ENCODE data around the gene CDH4.

The CDH4 gene

GRCh38 chr20:61871913-61872312, 619.9 kb downstream of the CDH4 start:
- no peak overlapping the region for H3K27ac ChIP-seq (ENCODE audit: extremely low read depth, low read depth, low read length)
- no peaks in the 10 kb centered on the region for H3K4me1 ChIP-seq (ENCODE audit: control insufficient read depth, insufficient read depth, low read length)
- H3K4me3 ChIP-seq (ENCODE audit: low read depth, low read length) = no peak overlapping the region
- no peak for TF ChIP-seq ZBTB1 (tag by site-specific recombination; IDR thresholded peaks at IDR 0.05)
- TF ChIP-seq RBAK (tag by site-specific recombination; IDR thresholded peaks at IDR 0.05) = no peak
- TF ChIP-seq ZNF169 (tag by site-specific recombination; IDR thresholded peaks at IDR 0.05) = no peak
- ChIA-PET POLR2A (no interaction called here), CTCF (interaction anchor here (1.0 kb wide), 1 partner anchor 1661 kb away, joined by 5 read pairs; no protein-coding TSS in a partner anchor)
- no peaks in the 10 kb centered on the region for H3K9me3 ChIP-seq (ENCODE audit: control insufficient read depth, insufficient read depth, low read depth, low read length)
- H3K36me3 ChIP-seq (ENCODE audit: control insufficient read depth in 2 of 2, insufficient read depth in 1 of 2, low read length in 2 of 2) = no peaks in the 10 kb centered on the region

- CTCF ChIA-PET = interaction anchor here (1.0 kb wide), 1 partner anchor 1662 kb away, joined by 5 read pairs; no protein-coding TSS in a partner anchor
- Histone ChIP-seq H3K36me3 (ENCODE audit: control insufficient read depth in 2 of 2, insufficient read depth in 1 of 2, low read length in 2 of 2) (no peaks in the 10 kb centered on the region), H3K9me3 (ENCODE audit: control insufficient read depth, insufficient read depth, low read depth, low read length) (no peaks in the 10 kb centered on the region), H3K4me3 (ENCODE audit: low read depth, low read length) (no peak overlapping the region), H3K4me1 (ENCODE audit: control insufficient read depth, insufficient read depth, low read length) (no peaks in the 10 kb centered on the region), H3K27ac (ENCODE audit: extremely low read depth, low read depth, low read length) (no peak overlapping the region)
- TF ChIP-seq ZNF404 (tag by site-specific recombination; IDR thresholded peaks at IDR 0.05) (no peak), ZNF10 (tag by site-specific recombination; IDR thresholded peaks at IDR 0.05) (no peak), ZNF707 (tag by site-specific recombination; IDR thresholded peaks at IDR 0.05) (no peak), ZNF677 (tag by site-specific recombination; IDR thresholded peaks at IDR 0.05) (no peak), ZNF510 (tag by site-specific recombination; IDR thresholded peaks at IDR 0.05; ENCODE audit: insufficient replicate concordance) (no peak), ZSCAN4 (tag by site-specific recombination; IDR thresholded peaks at IDR 0.05) (no peak), ZNF132 (tag by site-specific recombination; IDR thresholded peaks at IDR 0.05; ENCODE audit: borderline replicate concordance) (no peak), ZNF785 (tag by site-specific recombination; IDR thresholded peaks at IDR 0.05) (no peak), GLIS2 (tag by site-specific recombination; IDR thresholded peaks at IDR 0.05) (no peak), GLIS1 (tag by site-specific recombination; IDR thresholded peaks at IDR 0.05) (no peak), ZNF76 (tag by site-specific recombination; IDR thresholded peaks at IDR 0.05; ENCODE audit: borderline replicate concordance, low read depth) (no peak), ZNF692 (tag by site-specific recombination; IDR thresholded peaks at IDR 0.05) (no peak), ZNF580 (tag by site-specific recombination; IDR thresholded peaks at IDR 0.05) (no peak), ZNF629 (tag by site-specific recombination; IDR thresholded peaks at IDR 0.05) (no peak), ZNF146 (tag by site-specific recombination; IDR thresholded peaks at IDR 0.05) (no peak), ZNF274 (IDR thresholded peaks at IDR 0.05; ENCODE audit: low read length) (no peak), ZNF274 (tag by site-specific recombination; IDR thresholded peaks at IDR 0.05; ENCODE audit: borderline replicate concordance) (no peak), ZNF596 (tag by site-specific recombination; IDR thresholded peaks at IDR 0.05) (no peak), HOXD13 (CRISPR knock-in tag; IDR thresholded peaks at IDR 0.05; ENCODE audit: borderline replicate concordance) (no peak), KLF7 (tag by site-specific recombination; IDR thresholded peaks at IDR 0.05; ENCODE audit: borderline replicate concordance) (no peak)
- POLR2A ChIA-PET = no interaction called here
Observed at GRCh38 chr20:61872371-61872900, 620.4 kb downstream of the CDH4 start.
